WTC11 (cell line): ENCODE results near the gene GNA12. TPM values are rescaled to one million over a fixed set of nuclear protein-coding genes. Genes with fewer than 3 reads are reported as not detected.

Source experiments
- ATAC-seq: fragments of 200-7000 bp; cut with Tn5 transposase; 2 replicates; pipeline ENCODE4 v1.10.0; 2021; ENCODE audit warnings: mild to moderate bottlenecking, moderate library complexity
- CTCF ChIA-PET: fragments of 300-600 bp; sonication (Branson Sonifier 250); formaldehyde crosslinking; loops from one replicate; lab custom pipeline; 2021; ENCODE audit warnings: antibody characterized with exemption; lab: Charles Lee
- POLR2A ChIA-PET: fragments of 350-600 bp; sonication (Branson Sonifier 250); formaldehyde crosslinking; loops from one replicate; lab custom pipeline; 2021; ENCODE audit warnings: antibody characterized with exemption; lab: Charles Lee
- DNase-seq: peaks from one replicate; pipeline ENCODE4 v3.0.0; 2021; ENCODE audit warnings: low spot score
- H3K27ac Mint-ChIP-seq: 2 replicates; pipeline ENCODE4 v1.8.0; 2021; ENCODE audit warnings: mixed read lengths
- H3K27me3 Mint-ChIP-seq: 2 replicates; pipeline ENCODE4 v1.8.0; 2021; ENCODE audit warnings: low read depth, mild to moderate bottlenecking, moderate library complexity, mixed read lengths
- H3K36me3 Mint-ChIP-seq: 2 replicates; pipeline ENCODE4 v1.8.0; 2021; ENCODE audit warnings: mixed read lengths
- H3K4me1 Mint-ChIP-seq: 2 replicates; pipeline ENCODE4 v1.8.0; 2022; ENCODE audit warnings: mixed read lengths
- H3K4me3 Mint-ChIP-seq: 2 replicates; pipeline ENCODE4 v1.8.0; 2021; ENCODE audit warnings: mild to moderate bottlenecking, moderate library complexity, mixed read lengths
- H3K9me3 Mint-ChIP-seq: 2 replicates; pipeline ENCODE4 v1.8.0; 2021; ENCODE audit warnings: mixed read lengths
- CBFB ChIP-seq: sonication (generic); formaldehyde crosslinking; IDR thresholded peaks from 2 replicates; pipeline ENCODE4 v1.8.1; 2022; ENCODE audit warnings: mild to moderate bottlenecking, low read depth, missing genetic modification reagents
- CDX4 ChIP-seq: fragments of 250-450 bp; sonication (Bioruptor Pico); IDR thresholded peaks from 2 replicates; pipeline ENCODE4 v1.9.0; 2021; ENCODE audit warnings: moderate library complexity, mild to moderate bottlenecking, inconsistent platforms, borderline replicate concordance
- CREB1 ChIP-seq: sonication (generic); formaldehyde crosslinking; IDR thresholded peaks from 2 replicates; pipeline ENCODE4 v1.8.0; 2023; ENCODE audit warnings: mild to moderate bottlenecking, missing genetic modification reagents
- E2F1 ChIP-seq: sonication (generic); formaldehyde crosslinking; IDR thresholded peaks from 2 replicates; pipeline ENCODE4 v1.8.0; 2022; ENCODE audit warnings: mild to moderate bottlenecking, missing genetic modification reagents
- ELF4 ChIP-seq: sonication (generic); formaldehyde crosslinking; IDR thresholded peaks from 2 replicates; pipeline ENCODE4 v1.8.1; 2022; ENCODE audit warnings: low read depth, mild to moderate bottlenecking, moderate library complexity, missing genetic modification reagents
- EMX1 ChIP-seq: fragments of 250-450 bp; sonication (Bioruptor Pico); IDR thresholded peaks from 2 replicates; pipeline ENCODE4 v1.8.0; 2021; ENCODE audit warnings: mild to moderate bottlenecking
- FOXP1 ChIP-seq: sonication (generic); formaldehyde crosslinking; IDR thresholded peaks from 2 replicates; pipeline ENCODE4 v1.8.0; 2022; ENCODE audit warnings: missing genetic modification reagents, mild to moderate bottlenecking, moderate library complexity, borderline replicate concordance
- GABPB1 ChIP-seq: sonication (generic); formaldehyde crosslinking; IDR thresholded peaks from 2 replicates; pipeline ENCODE4 v1.8.1; 2023; ENCODE audit warnings: mild to moderate bottlenecking, missing genetic modification reagents
- GTF2I ChIP-seq: fragments of 250-450 bp; sonication (Bioruptor Pico); conservative IDR thresholded peaks from 2 replicates; pipeline ENCODE4 v1.4.0; 2021; ENCODE audit warnings: mild to moderate bottlenecking
- NR2C2 ChIP-seq: sonication (generic); formaldehyde crosslinking; IDR thresholded peaks from 2 replicates; pipeline ENCODE4 v1.8.0; 2022; ENCODE audit warnings: mild to moderate bottlenecking, missing genetic modification reagents
- NR3C1 ChIP-seq: sonication (generic); formaldehyde crosslinking; conservative IDR thresholded peaks from 2 replicates; pipeline ENCODE4 v1.8.1; 2023; ENCODE audit warnings: low read depth, mild to moderate bottlenecking, missing genetic modification reagents
- TEAD4 ChIP-seq: sonication (generic); formaldehyde crosslinking; IDR thresholded peaks from 2 replicates; pipeline ENCODE4 v1.8.0; 2022; ENCODE audit warnings: mild to moderate bottlenecking, missing genetic modification reagents
- USF2 ChIP-seq: sonication (generic); formaldehyde crosslinking; IDR thresholded peaks from 2 replicates; pipeline ENCODE4 v1.8.1; 2023; ENCODE audit warnings: mild to moderate bottlenecking, missing genetic modification reagents, moderate library complexity
- ZBTB43 ChIP-seq: sonication (generic); formaldehyde crosslinking; IDR thresholded peaks from 2 replicates; pipeline ENCODE4 v1.8.1; 2023; ENCODE audit warnings: mild to moderate bottlenecking, missing genetic modification reagents
- ZNF317 ChIP-seq: sonication (generic); formaldehyde crosslinking; IDR thresholded peaks from 2 replicates; pipeline ENCODE4 v1.8.1; 2023; ENCODE audit warnings: low read depth, mild to moderate bottlenecking, moderate library complexity, missing genetic modification reagents, borderline replicate concordance
- ZNF416 ChIP-seq: fragments of 250-450 bp; sonication (Bioruptor Pico); IDR thresholded peaks from 2 replicates; pipeline ENCODE4 v1.9.0; 2021; ENCODE audit warnings: mild to moderate bottlenecking, inconsistent platforms
- ZNF425 ChIP-seq: fragments of 250-450 bp; sonication (Bioruptor Pico); conservative IDR thresholded peaks from 2 replicates; pipeline ENCODE4 v1.9.0; 2021; ENCODE audit warnings: mild to moderate bottlenecking
- ZNF671 ChIP-seq: fragments of 250-450 bp; sonication (Bioruptor Pico); IDR thresholded peaks from 2 replicates; pipeline ENCODE4 v1.8.0; 2021; ENCODE audit warnings: mild to moderate bottlenecking
- total RNA-seq: library from RNA; stranded (reverse); gene quantifications from 3 replicates; pipeline ENCODE4 v1.2.3, GENCODE V29; 2021
- TF ChIP-seq, protein P1 (sequence below): sonication (generic); formaldehyde crosslinking; IDR thresholded peaks from 2 replicates; pipeline ENCODE4 v1.8.0; 2023; ENCODE audit warnings: missing genetic modification reagents, mild to moderate bottlenecking, borderline replicate concordance
- TF ChIP-seq, protein P2 (sequence below): sonication (generic); formaldehyde crosslinking; IDR thresholded peaks from 2 replicates; pipeline ENCODE4 v1.8.1; 2022; ENCODE audit warnings: low read depth, missing genetic modification reagents, borderline replicate concordance
- TF ChIP-seq, protein P3 (sequence below): sonication (generic); formaldehyde crosslinking; IDR thresholded peaks from 2 replicates; pipeline ENCODE4 v1.8.1; 2023; ENCODE audit warnings: mild to moderate bottlenecking, missing genetic modification reagents

GNA12 gene
- total RNA-seq, 1 experiment from 2014 or later = 99.6 TPM

- TF ChIP-seq, protein P1, sequence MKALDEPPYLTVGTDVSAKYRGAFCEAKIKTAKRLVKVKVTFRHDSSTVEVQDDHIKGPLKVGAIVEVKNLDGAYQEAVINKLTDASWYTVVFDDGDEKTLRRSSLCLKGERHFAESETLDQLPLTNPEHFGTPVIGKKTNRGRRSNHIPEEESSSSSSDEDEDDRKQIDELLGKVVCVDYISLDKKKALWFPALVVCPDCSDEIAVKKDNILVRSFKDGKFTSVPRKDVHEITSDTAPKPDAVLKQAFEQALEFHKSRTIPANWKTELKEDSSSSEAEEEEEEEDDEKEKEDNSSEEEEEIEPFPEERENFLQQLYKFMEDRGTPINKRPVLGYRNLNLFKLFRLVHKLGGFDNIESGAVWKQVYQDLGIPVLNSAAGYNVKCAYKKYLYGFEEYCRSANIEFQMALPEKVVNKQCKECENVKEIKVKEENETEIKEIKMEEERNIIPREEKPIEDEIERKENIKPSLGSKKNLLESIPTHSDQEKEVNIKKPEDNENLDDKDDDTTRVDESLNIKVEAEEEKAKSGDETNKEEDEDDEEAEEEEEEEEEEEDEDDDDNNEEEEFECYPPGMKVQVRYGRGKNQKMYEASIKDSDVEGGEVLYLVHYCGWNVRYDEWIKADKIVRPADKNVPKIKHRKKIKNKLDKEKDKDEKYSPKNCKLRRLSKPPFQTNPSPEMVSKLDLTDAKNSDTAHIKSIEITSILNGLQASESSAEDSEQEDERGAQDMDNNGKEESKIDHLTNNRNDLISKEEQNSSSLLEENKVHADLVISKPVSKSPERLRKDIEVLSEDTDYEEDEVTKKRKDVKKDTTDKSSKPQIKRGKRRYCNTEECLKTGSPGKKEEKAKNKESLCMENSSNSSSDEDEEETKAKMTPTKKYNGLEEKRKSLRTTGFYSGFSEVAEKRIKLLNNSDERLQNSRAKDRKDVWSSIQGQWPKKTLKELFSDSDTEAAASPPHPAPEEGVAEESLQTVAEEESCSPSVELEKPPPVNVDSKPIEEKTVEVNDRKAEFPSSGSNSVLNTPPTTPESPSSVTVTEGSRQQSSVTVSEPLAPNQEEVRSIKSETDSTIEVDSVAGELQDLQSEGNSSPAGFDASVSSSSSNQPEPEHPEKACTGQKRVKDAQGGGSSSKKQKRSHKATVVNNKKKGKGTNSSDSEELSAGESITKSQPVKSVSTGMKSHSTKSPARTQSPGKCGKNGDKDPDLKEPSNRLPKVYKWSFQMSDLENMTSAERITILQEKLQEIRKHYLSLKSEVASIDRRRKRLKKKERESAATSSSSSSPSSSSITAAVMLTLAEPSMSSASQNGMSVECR (CRISPR knock-in tag) = no peak
- TF ChIP-seq ZBTB43 (0 out of 2 replicates have a peak, but pooled peaks have one; percentile 38), GTF2I (CRISPR knock-in tag) (no peak), ZNF671 (CRISPR knock-in tag) (no peak), CDX4 (no peak)
- TF ChIP-seq, protein P2, sequence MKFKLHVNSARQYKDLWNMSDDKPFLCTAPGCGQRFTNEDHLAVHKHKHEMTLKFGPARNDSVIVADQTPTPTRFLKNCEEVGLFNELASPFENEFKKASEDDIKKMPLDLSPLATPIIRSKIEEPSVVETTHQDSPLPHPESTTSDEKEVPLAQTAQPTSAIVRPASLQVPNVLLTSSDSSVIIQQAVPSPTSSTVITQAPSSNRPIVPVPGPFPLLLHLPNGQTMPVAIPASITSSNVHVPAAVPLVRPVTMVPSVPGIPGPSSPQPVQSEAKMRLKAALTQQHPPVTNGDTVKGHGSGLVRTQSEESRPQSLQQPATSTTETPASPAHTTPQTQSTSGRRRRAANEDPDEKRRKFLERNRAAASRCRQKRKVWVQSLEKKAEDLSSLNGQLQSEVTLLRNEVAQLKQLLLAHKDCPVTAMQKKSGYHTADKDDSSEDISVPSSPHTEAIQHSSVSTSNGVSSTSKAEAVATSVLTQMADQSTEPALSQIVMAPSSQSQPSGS = no peak
Observed at GRCh38 chr7:2873146-2873545, 29.0 kb upstream of the GNA12 start (continued).

GRCh38 chr7:2872296-2872874, 28.3 kb upstream of the GNA12 start:
- CTCF ChIA-PET = no interaction called here
- no peak for DNase-seq
- Mint-ChIP-seq H3K4me3 (no peak overlapping the region), H3K27me3 (no peaks in the 10 kb centered on the region), H3K27ac (no peak overlapping the region), H3K9me3 (no peaks in the 10 kb centered on the region)
- no peak for ATAC-seq
- TF ChIP-seq ELF4 (CRISPR knock-in tag) (no peak), FOXP1 (no peak), CBFB (CRISPR knock-in tag) (no peak), NR3C1 (no peak), E2F1 (CRISPR knock-in tag) (no peak), GABPB1 (CRISPR knock-in tag) (no peak), ZNF416 (CRISPR knock-in tag) (no peak), ZNF317 (no peak), USF2 (CRISPR knock-in tag) (no peak), TEAD4 (CRISPR knock-in tag) (no peak), ZNF425 (CRISPR knock-in tag) (no peak), CREB1 (CRISPR knock-in tag) (no peak), NR2C2 (CRISPR knock-in tag) (no peak), EMX1 (CRISPR knock-in tag) (no peak)
- TF ChIP-seq, protein P3, sequence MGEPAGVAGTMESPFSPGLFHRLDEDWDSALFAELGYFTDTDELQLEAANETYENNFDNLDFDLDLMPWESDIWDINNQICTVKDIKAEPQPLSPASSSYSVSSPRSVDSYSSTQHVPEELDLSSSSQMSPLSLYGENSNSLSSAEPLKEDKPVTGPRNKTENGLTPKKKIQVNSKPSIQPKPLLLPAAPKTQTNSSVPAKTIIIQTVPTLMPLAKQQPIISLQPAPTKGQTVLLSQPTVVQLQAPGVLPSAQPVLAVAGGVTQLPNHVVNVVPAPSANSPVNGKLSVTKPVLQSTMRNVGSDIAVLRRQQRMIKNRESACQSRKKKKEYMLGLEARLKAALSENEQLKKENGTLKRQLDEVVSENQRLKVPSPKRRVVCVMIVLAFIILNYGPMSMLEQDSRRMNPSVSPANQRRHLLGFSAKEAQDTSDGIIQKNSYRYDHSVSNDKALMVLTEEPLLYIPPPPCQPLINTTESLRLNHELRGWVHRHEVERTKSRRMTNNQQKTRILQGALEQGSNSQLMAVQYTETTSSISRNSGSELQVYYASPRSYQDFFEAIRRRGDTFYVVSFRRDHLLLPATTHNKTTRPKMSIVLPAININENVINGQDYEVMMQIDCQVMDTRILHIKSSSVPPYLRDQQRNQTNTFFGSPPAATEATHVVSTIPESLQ = no peak
- TF ChIP-seq, all 79 proteins: peak for 0
- POLR2A ChIA-PET = no interaction called here
- Mint-ChIP-seq H3K36me3 (no peaks in the 10 kb centered on the region), H3K4me1 (peaks cover 33% of the 10 kb centered on the region)
